T-helper 2 cell (primary cell): Measurements from ENCODE around the gene SLC34A1.

Source experiments
- DNase-seq, 5 experiments: peaks; one replicate each; pipeline versions ENCODE4 v3.0.0 to v3.0.0-alpha.2; 2012 to 2022

The SLC34A1 gene

GRCh38 chr5:177446200-177447065 lies 62.2 kb downstream of the SLC34A1 start, which contains the start of gene PRR7:
Gene PRR7, plus strand, starts transcription at chr5:177446814. Its CDS starts 8,254 bp downstream, at chr5:177455068.
- peak; percentile 44 to 92 (median 66) for DNase-seq

GRCh38 chr5:177447066-177447610 lies 62.9 kb downstream of the SLC34A1 start:
- DNase-seq: peak; percentile 42 to 86 (median 74)

GRCh38 chr5:177447611-177448243 lies 63.5 kb downstream of the SLC34A1 start:
- DNase-seq: no peak
